Activated T-cell treated with anti-CD3 and anti-CD28 coated beads, Interleukin-2, amount 50 U/mL, for 24 hours (primary cell): ENCODE data around the gene LMO7.

Experiments
- DNase-seq: peaks from one replicate; pipeline ENCODE4 v3.0.0-alpha.2; 2020
- H3K27ac Mint-ChIP-seq: 2 replicates; pipeline ENCODE4 v1.8.0; 2020; ENCODE audit warnings: mild to moderate bottlenecking, mixed read lengths
- H3K27me3 Mint-ChIP-seq: 2 replicates; pipeline ENCODE4 v1.8.0; 2020; ENCODE audit warnings: mixed read lengths
- H3K36me3 Mint-ChIP-seq: 2 replicates; pipeline ENCODE4 v1.8.0; 2020; ENCODE audit warnings: low read depth, mixed read lengths
- H3K4me1 Mint-ChIP-seq: 2 replicates; pipeline ENCODE4 v1.8.0; 2020; ENCODE audit warnings: low read depth, mixed read lengths
- H3K4me3 Mint-ChIP-seq: 2 replicates; pipeline ENCODE4 v1.8.0; 2020; ENCODE audit warnings: mild to moderate bottlenecking, moderate library complexity, mixed read lengths
- H3K9me3 Mint-ChIP-seq: 2 replicates; pipeline ENCODE4 v1.8.0; 2020; ENCODE audit warnings: mixed read lengths

Gene LMO7

DNA sequence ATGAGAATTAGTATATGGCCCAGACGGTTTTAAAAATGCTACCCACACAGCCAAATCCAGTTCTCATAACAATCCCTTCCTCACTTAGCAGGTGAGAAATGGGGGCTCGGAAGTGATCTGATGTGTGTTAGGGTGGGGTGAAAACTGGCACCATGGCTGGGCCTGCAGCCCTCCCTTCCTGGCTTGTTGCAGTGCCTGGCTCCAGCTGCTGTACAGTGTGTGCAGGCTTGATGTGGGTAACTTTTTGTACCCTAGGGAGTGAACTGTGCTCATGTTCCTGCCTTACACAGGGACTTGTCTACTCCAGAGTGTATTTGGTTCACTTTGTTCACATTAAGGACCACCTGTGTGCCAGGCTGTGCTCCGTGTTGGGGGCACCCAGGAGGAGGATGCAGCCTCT is 177.2 kb downstream of the LMO7 start:
- Mint-ChIP-seq H3K36me3 (no peaks in the 10 kb centered on the region), H3K9me3 (no peaks in the 10 kb centered on the region), H3K27me3 (no peaks in the 10 kb centered on the region), H3K4me3 (no peak overlapping the region), H3K4me1 (no peaks in the 10 kb centered on the region), H3K27ac (no peak overlapping the region)
- no peak for DNase-seq

DNA sequence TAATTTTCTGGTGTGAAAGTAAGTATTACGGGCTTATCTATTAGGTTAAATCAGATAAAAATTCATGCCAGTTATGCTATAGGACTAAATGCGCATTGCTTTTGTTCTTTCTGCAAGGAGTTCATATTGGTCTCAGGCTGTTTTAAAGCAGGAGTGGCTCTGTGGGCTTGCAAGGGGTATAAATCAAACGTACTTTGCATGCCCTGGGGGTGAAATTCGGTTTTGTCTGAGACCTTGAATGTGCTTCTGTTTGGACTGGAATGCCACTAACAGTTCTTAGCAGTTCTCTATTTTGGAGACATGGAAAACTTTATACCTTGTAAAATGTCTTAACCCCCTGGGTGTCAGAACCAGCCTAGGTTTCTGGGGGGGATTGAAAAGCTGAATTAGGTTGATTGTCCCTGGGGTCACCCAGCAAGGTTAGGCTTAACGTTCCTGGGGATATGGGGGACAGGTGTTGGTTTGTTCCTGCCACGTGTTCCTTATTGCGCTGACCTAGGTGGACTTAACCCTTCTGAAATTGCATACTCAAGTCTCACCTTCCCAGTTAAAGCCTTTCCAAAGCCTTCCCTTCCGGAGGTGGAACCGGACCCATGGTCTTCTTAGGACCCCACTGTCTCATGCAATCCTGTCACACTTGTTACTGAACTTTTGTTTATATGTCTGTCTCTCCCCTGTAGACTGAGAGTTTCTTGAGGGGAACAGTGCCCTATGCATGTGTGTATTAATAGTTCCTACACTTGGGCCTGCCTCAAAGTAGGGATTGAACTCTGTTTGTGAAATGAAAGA is 182.2 kb downstream of the LMO7 start:
- Mint-ChIP-seq H3K9me3 (no peaks in the 10 kb centered on the region), H3K36me3 (peaks cover 20% of the 10 kb centered on the region), H3K27ac (no peak overlapping the region), H3K4me1 (no peaks in the 10 kb centered on the region), H3K27me3 (no peaks in the 10 kb centered on the region), H3K4me3 (no peak overlapping the region)
- no peak for DNase-seq

DNA sequence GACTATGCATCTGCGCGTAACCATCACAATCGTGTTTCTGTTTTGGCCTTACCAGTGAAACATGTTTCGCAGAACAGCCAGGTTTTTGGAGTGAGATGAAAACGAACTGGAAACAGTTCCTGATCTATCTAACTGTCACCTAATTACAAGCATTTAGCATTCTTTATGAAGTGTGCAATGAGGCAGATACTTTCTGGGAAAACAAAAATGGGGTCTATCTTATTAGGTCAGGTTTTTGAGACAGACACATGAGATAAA is 182.8 kb downstream of the LMO7 start:
- Mint-ChIP-seq H3K4me1 (no peaks in the 10 kb centered on the region), H3K36me3 (peaks cover 25% of the 10 kb centered on the region), H3K4me3 (no peak overlapping the region), H3K9me3 (no peaks in the 10 kb centered on the region), H3K27me3 (no peaks in the 10 kb centered on the region), H3K27ac (no peak overlapping the region)
- no peak for DNase-seq

DNA sequence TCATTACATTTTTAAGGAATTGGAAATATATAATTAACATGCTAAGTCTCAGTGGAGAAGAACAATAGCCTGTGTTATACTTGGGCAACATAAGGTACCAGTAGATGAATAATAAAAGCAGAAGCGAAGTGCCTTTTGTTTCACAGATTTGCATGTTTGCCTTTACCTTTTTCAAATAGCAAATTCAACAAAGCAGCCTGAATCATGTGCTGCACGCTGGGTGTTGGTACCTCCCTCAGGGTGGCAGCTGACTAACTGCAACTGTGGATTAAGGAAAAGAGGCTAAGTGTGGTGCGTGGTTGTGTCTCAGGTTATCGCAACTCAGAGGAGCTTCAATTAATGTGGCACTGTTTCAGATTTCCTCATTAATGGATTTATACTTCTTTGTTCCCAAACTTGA is 189.0 kb downstream of the LMO7 start:
- H3K4me3 Mint-ChIP-seq: no peak overlapping the region
- no peak for DNase-seq
- no peak overlapping the region for H3K27ac Mint-ChIP-seq
- no peaks in the 10 kb centered on the region for H3K4me1 Mint-ChIP-seq
- no peaks in the 10 kb centered on the region for H3K9me3 Mint-ChIP-seq
- peaks cover 45% of the 10 kb centered on the region for H3K36me3 Mint-ChIP-seq
- no peaks in the 10 kb centered on the region for H3K27me3 Mint-ChIP-seq

DNA sequence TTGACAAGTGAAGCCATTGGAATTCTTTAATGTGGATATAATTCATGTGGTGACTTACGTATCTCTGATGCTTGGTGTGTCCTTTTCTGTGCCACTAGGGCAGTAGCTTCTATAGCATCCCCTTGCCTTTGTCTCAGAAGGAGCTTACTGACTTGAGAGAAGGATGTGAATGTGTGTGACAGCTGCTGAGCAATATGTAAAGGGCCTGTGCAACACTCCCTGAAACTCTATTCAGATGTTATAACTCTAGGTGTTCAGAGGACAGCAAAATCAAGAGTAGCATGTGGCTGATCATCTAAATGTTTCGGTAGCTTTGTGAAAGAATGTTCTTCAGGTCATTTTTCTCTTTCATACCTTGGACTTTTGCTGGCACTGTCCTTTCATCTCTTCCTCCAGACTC is 189.5 kb downstream of the LMO7 start:
- Mint-ChIP-seq H3K4me3 (no peak overlapping the region), H3K4me1 (no peaks in the 10 kb centered on the region), H3K9me3 (no peaks in the 10 kb centered on the region), H3K27me3 (no peaks in the 10 kb centered on the region), H3K36me3 (peaks cover 45% of the 10 kb centered on the region), H3K27ac (no peak overlapping the region)
- no peak for DNase-seq

DNA sequence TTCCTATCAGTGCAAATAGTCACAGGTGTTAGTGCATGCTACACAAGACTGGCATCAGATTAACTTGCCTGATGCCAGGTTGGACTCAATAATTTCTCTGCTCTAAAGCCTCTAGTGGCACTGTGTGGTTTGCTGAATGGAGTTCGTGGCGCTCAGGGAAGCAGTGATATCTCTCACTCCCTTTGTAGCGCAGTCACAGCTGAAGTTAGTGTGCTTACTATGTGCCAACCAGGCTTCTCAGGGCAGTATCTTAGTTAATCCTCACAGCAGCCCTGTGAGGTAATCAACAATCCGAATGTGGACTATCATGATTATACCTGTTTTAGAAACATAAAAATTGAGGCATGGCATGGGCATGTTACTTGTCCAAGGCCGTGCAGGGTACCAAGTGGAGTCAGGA is 190.3 kb downstream of the LMO7 start:
- no peak overlapping the region for H3K27ac Mint-ChIP-seq
- no peaks in the 10 kb centered on the region for H3K4me1 Mint-ChIP-seq
- H3K4me3 Mint-ChIP-seq: no peak overlapping the region
- peaks cover 47% of the 10 kb centered on the region for H3K36me3 Mint-ChIP-seq
- peaks cover 5% of the 10 kb centered on the region for H3K9me3 Mint-ChIP-seq
- no peaks in the 10 kb centered on the region for H3K27me3 Mint-ChIP-seq
- no peak for DNase-seq

DNA sequence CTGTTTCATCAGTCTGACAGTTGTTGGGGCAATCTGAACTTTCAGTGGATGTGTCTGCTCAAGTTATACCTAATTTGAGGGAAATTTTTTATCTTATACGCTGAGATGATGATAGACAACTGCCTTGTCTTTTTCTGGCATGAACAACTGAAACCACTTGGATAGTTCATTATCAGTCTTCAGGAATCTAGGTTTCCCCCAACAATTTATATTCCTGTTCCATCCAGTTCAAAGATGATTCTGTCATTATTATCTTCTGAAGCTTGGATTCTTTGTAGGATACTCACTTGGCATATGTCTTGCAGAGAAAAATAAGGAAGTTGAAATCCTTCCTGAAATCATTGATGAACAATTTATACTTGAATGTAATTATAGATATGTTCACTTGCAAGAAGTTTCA is 193.7 kb downstream of the LMO7 start:
- H3K4me1 Mint-ChIP-seq: no peaks in the 10 kb centered on the region

DNA sequence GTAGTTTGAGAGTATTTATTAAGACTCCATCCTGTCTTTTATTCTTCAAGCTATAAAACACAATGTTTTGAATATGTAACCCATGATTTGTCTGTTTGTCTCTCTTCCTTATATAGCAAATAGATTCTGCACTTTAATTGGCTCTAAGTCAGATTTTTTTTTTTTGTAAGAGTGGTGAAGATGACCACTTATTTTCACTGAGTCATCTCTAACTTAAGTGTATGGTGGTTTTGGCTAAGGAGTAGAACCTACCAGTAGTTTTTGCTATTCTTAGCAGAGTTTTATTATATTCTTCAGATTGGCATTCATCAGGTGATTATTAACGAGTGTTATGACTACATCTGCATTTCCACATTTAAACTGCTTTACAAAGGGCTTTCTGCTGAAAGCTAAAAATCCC is 194.7 kb downstream of the LMO7 start:
- no peak for DNase-seq
- Mint-ChIP-seq H3K36me3 (peaks cover 30% of the 10 kb centered on the region), H3K4me1 (no peaks in the 10 kb centered on the region), H3K4me3 (no peak overlapping the region), H3K27ac (no peak overlapping the region), H3K27me3 (no peaks in the 10 kb centered on the region), H3K9me3 (peaks cover 5% of the 10 kb centered on the region)

More for the DNA sequence above, 193.7 kb downstream of the LMO7 start:
- peaks cover 33% of the 10 kb centered on the region for H3K36me3 Mint-ChIP-seq
- peaks cover 5% of the 10 kb centered on the region for H3K9me3 Mint-ChIP-seq
- H3K4me3 Mint-ChIP-seq: no peak overlapping the region
- no peak overlapping the region for H3K27ac Mint-ChIP-seq
- H3K27me3 Mint-ChIP-seq: no peaks in the 10 kb centered on the region
- no peak for DNase-seq

DNA sequence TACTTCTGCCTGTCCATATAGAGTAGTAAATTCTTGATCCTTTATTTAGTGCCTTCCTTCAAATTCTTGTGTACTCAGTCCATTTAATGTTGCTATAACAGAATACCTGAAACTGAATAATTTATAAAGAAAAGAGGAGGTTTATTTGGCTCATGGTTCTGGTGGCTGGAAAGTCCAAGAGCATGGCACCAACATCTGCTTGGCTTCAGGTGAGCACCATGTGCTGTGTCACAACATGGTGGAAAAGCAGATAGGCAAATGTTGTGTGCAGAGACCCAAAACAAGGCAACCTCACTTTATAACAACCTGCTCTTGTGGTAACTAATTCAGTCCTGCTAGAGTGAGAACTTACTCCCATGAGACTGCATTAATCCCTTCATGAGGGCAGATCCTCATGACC is 195.3 kb downstream of the LMO7 start:
- Mint-ChIP-seq H3K9me3 (peaks cover 5% of the 10 kb centered on the region), H3K4me3 (no peak overlapping the region), H3K27me3 (no peaks in the 10 kb centered on the region), H3K36me3 (peaks cover 31% of the 10 kb centered on the region), H3K4me1 (no peaks in the 10 kb centered on the region), H3K27ac (no peak overlapping the region)
- no peak for DNase-seq

DNA sequence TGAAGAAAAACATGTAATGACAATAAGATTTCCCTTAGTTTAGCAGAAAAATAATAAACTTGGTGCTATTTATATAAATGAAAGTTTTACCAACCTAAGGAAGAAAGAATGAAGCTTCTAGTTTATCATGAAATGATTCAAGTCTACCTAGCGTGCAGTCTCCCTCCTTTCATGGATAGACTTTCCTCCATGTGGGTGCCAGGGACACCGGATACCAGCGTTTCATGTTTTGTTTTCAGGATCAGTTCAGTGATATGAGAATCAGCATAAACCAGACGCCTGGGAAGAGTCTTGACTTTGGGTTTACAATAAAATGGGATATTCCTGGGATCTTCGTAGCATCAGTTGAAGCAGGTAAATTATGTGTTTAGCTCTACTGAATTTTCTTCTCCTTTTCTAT is 196.7 kb downstream of the LMO7 start:
- no peaks in the 10 kb centered on the region for H3K27me3 Mint-ChIP-seq
- H3K4me3 Mint-ChIP-seq: no peak overlapping the region
- no peak overlapping the region for H3K27ac Mint-ChIP-seq
- peaks cover 32% of the 10 kb centered on the region for H3K36me3 Mint-ChIP-seq
- DNase-seq: no peak
- no peaks in the 10 kb centered on the region for H3K4me1 Mint-ChIP-seq
- H3K9me3 Mint-ChIP-seq: peaks cover 5% of the 10 kb centered on the region

DNA sequence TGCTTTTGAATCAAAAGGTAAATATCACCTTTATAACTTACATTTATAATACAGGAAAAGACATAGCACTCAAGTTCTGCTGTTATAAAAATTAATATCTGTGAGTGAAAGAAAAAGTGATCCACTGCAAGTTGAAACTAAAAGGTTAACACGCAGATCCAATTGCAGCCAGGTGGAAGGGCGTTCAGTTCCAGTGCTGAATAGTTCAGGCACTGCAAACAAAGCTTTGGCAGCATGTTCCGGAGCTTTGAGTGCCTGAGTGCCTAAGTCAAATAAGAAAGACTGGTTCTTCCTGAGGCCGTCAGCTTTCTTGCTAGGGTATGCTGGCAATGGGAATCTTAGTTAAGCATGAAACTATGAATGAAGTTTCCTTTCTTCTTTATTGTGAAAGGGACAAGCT is 200.3 kb downstream of the LMO7 start:
- H3K36me3 Mint-ChIP-seq: peaks cover 35% of the 10 kb centered on the region
- H3K4me1 Mint-ChIP-seq: peaks cover 4% of the 10 kb centered on the region
- no peaks in the 10 kb centered on the region for H3K9me3 Mint-ChIP-seq
- no peaks in the 10 kb centered on the region for H3K27me3 Mint-ChIP-seq
- H3K4me3 Mint-ChIP-seq: no peak overlapping the region
- DNase-seq: no peak
- H3K27ac Mint-ChIP-seq: no peak overlapping the region

DNA sequence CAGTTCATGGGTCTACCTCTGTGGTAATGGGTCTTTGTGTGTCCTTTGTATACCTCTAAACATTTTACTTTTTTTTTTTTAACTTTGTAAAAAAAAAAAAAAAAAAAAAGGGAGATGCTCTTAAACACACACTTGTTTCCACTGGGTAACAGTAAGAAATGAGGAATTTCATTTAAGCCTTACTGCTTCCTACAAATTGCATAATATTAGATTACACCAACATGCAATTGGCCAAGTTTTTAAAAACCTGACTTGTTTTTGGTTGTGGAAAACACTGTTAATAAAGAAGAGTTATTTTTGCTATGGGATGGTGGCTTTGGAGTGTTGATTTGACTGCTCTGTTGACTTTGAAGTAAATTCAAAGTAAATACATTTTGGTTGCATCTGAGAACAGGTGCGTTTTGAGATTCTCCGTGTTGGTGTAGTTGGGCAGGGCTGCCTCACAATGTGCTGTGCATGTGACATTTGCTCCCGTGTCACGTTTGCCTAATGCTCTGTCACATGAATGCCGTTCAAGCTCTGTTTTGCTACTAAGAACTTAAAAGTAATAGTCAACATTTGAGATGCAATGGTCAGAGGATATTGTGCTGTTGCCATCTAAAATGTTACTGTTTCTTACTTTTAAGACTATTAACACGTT is 202.4 kb downstream of the LMO7 start:
- Mint-ChIP-seq H3K27me3 (no peaks in the 10 kb centered on the region), H3K9me3 (peaks cover 5% of the 10 kb centered on the region), H3K27ac (no peak overlapping the region), H3K4me1 (peaks cover 9% of the 10 kb centered on the region), H3K4me3 (no peak overlapping the region), H3K36me3 (peaks cover 53% of the 10 kb centered on the region)
- DNase-seq: no peak

DNA sequence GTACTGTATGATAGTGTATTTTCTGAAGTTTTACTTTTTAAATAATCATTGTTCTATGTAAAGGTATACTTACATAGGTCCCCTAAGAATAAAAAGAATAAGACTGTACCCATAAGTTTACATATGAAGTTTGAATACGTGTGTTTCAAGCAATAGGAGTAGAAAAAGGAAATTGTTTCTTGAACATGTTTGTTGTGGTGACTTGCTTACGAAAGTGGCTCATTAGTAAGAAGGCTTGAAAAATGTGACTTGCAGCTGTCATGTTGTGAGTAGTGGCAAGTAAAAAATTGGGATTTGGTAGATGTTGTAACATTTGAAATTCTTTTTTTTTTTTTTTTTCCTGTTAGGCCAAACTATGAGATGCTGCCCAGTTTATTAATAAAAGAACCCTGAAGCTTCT is 203.3 kb downstream of the LMO7 start:
- Mint-ChIP-seq H3K4me3 (no peak overlapping the region), H3K27me3 (no peaks in the 10 kb centered on the region), H3K4me1 (peaks cover 9% of the 10 kb centered on the region), H3K27ac (no peak overlapping the region), H3K36me3 (peaks cover 56% of the 10 kb centered on the region), H3K9me3 (peaks cover 5% of the 10 kb centered on the region)
- DNase-seq: no peak

DNA sequence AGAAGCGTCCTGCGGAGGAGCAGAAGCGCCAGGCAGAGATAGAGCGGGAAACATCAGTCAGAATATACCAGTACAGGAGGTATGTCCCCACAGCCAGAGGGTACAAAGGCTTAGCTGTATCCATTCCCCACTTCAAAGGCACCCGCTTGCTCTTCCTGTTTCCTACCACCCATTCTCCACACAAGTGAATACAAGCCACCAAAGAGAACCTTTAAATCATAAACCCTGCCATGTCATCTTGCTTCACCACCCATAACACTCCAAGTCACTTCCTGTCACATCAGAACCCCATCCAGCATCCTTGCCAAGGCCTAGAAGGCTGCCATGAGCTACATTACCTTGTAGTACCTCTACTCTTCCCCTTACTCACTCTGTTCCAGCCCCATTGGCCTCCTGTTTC is 205.8 kb downstream of the LMO7 start:
- DNase-seq: no peak
- H3K4me1 Mint-ChIP-seq: peaks cover 9% of the 10 kb centered on the region
- peaks cover 49% of the 10 kb centered on the region for H3K36me3 Mint-ChIP-seq
- H3K27me3 Mint-ChIP-seq: no peaks in the 10 kb centered on the region
- H3K27ac Mint-ChIP-seq: no peak overlapping the region
- H3K9me3 Mint-ChIP-seq: peaks cover 5% of the 10 kb centered on the region
- H3K4me3 Mint-ChIP-seq: no peak overlapping the region

DNA sequence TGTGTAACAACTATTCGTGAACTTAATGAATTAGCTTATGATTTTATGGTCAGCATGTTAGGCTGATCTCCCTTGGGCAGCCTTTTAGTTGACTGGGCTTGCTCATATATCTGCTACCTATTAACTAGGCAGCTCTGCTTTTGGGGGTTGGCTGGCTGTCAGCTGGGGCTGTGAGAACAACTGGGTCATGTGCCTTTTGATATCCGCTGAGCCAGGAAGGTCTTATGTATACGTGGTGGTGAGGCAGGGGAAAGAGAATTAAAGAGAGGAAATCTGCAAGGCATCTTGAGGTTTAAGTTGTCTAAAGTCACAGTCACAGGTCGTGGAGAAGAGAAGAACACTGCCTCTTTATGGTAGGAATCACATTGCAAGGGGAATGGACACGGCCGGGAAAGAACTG is 206.9 kb downstream of the LMO7 start:
- Mint-ChIP-seq H3K27ac (no peak overlapping the region), H3K36me3 (peaks cover 46% of the 10 kb centered on the region), H3K4me1 (peaks cover 9% of the 10 kb centered on the region), H3K27me3 (no peaks in the 10 kb centered on the region), H3K9me3 (peaks cover 5% of the 10 kb centered on the region), H3K4me3 (no peak overlapping the region)
- DNase-seq: no peak

DNA sequence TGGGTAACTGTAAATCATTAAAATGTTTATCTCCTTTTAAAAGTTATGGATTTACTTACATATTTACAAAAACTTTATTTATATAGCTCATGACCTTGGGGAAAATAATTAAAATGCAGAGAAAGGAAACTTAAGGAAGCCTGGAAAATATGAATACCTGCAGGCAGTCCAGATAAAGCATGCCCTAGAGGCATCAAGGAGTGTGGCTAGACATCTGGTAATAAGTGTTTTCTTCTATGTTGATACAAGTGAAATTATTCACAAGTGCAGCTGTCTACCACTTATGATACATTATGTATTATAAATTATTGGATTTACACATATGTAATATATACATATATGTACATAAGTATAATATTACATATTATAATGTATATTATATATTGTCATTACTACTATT is 207.9 kb downstream of the LMO7 start:
- peaks cover 5% of the 10 kb centered on the region for H3K9me3 Mint-ChIP-seq
- peaks cover 8% of the 10 kb centered on the region for H3K4me1 Mint-ChIP-seq
- H3K27ac Mint-ChIP-seq: no peak overlapping the region
- peaks cover 48% of the 10 kb centered on the region for H3K36me3 Mint-ChIP-seq
- no peaks in the 10 kb centered on the region for H3K27me3 Mint-ChIP-seq
- DNase-seq: no peak
- H3K4me3 Mint-ChIP-seq: no peak overlapping the region
